Gastroesophageal sphincter (tissue), 4 donors: ENCODE measurements around the gene LRRC75A. TPM values are rescaled to one million over a fixed set of nuclear protein-coding genes. Genes with fewer than 3 reads are reported as not detected.

Experiments
- ATAC-seq: fragments of 150-250 bp; one replicate; pipeline ENCODE4 v1.9.1; 2016; ENCODE audit warnings: mild to moderate bottlenecking, moderate library complexity
- H3K27ac ChIP-seq, 4 donors: fragments of 200-600 bp; sonication (generic) in 3 of 4; 1 replicate in 3 of 4; 2 replicates in 1 of 4; pipeline ENCODE4 v1.5.1; 2016 to 2019
- H3K27me3 ChIP-seq: fragments of 200-600 bp; sonication (generic); one replicate; pipeline ENCODE4 v1.5.1; 2019
- H3K36me3 ChIP-seq, 2 donors: fragments of 200-600 bp; sonication (generic); one replicate each; pipeline ENCODE4 v1.5.1; 2019; ENCODE audit warnings: control low read depth in 1 of 2
- H3K4me1 ChIP-seq, 3 donors: fragments of 200-600 bp; sonication (generic); 1 replicate in 2 of 3; 2 replicates in 1 of 3; pipeline ENCODE4 v1.5.1; 2016 to 2019; ENCODE audit warnings: control low read depth in 2 of 3
- H3K4me3 ChIP-seq, 2 donors: fragments of 200-600 bp; sonication (generic); one replicate each; pipeline ENCODE4 v1.5.1; 2019; ENCODE audit warnings: mild to moderate bottlenecking in 1 of 2, moderate library complexity in 1 of 2
- H3K9me3 ChIP-seq, 3 donors: fragments of 200-600 bp; sonication (generic); one replicate each; pipeline ENCODE4 v1.5.1; 2017 to 2019; ENCODE audit warnings: control low read depth in 2 of 3
- CTCF ChIP-seq, 4 experiments: fragments of 200-600 bp in 2 of 4; fragments of 450-650 bp in 2 of 4; sonication (generic) in 1 of 4; IDR thresholded peaks; one replicate each; pipeline ENCODE4 v1.5.1; 2017 to 2019; ENCODE audit warnings: antibody characterized with exemption in 4 of 4, mild to moderate bottlenecking in 2 of 4, moderate library complexity in 2 of 4
- EP300 ChIP-seq: sonication (generic); formaldehyde crosslinking; IDR thresholded peaks from one replicate; pipeline ENCODE4 v1.6.1; 2017; ENCODE audit warnings: antibody characterized with exemption, mild to moderate bottlenecking
- POLR2A ChIP-seq, 2 donors: fragments of 450-650 bp; IDR thresholded peaks; one replicate each; pipeline ENCODE4 v1.6.1; 2017; ENCODE audit warnings: antibody characterized with exemption in 2 of 2, mild to moderate bottlenecking in 2 of 2, moderate library complexity in 1 of 2
- POLR2AphosphoS5 ChIP-seq: sonication (generic); formaldehyde crosslinking; IDR thresholded peaks from one replicate; pipeline ENCODE4 v1.6.1; 2017; ENCODE audit warnings: antibody characterized with exemption
- WGBS, 2 donors: methylation state at CpG; one replicate each; pipeline ENCODE4 v1.1.5; 2018; ENCODE audit warnings: low coverage in 1 of 2; 5-methylcytosine and 5-hydroxymethylcytosine counted together
- total RNA-seq, 4 donors: library from RNA; depleted of rRNA; stranded (reverse); fragments of >200 nt; gene quantifications; one replicate each; pipeline ENCODE4 v1.1.0, GENCODE V29; 2016

The LRRC75A gene
- total RNA-seq, 4 donors from 2014 or later, result 0.94 to 4.0 (median 2.3) TPM

DNA sequence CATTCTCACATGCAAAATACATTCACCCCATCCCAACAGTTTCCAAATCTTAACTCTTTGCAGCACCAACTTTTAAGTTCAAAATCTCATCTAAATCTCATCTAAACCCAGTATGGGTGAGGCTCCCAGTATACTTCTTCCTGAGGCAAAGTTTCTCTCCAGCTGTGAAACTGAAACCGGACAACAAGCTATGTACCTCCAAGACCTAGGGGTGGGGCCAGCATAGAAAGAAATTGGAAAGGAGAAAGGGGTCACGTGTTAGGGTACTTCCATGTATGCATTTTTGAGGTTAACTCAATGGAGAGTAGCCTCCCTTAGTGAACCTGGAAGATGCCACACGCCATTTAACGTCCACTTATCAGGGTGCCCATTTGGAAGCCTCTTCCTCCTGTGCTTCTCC, 23.9 kb upstream of the LRRC75A start:
- WGBS, 2 donors, result 84 to 100% methylated on average over 1 to 3 of the region's 4 CpGs
- peaks cover 0 to 13% (median 0%) of the 10 kb centered on the region in 3 donors for H3K4me1 ChIP-seq
- H3K36me3 ChIP-seq, result no peaks in the 10 kb centered on the region
- no peaks in the 10 kb centered on the region for H3K9me3 ChIP-seq
- no peak overlapping the region for H3K4me3 ChIP-seq
- no peak for TF ChIP-seq POLR2AphosphoS5
- TF ChIP-seq CTCF (IDR thresholded peaks at IDR 0.05), result no peak
- no peak for TF ChIP-seq EP300
- TF ChIP-seq POLR2A (IDR thresholded peaks at IDR 0.05), result no peak
- no peak overlapping the region for H3K27ac ChIP-seq
- H3K27me3 ChIP-seq, result peaks cover 20% of the 10 kb centered on the region
- ATAC-seq, result no peak

DNA sequence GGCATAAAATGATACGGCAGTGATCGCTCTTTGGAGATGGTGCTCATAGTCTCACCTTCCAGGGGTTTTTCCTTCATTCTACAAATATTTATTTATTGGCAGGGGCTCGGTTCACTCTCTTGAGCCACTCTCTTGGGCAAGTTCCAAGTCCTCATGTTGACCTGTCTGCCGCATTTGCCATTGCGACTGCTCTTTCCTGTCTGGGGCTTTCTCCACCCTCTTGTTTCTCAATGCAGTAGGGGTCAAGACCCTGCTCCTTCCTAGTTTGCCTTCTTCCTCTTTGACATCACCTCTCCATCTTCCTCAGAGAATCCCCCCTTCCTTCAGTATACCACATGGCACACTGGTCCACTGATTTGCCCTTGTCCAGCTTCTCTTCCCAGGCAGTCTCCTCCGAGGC, 21.9 kb upstream of the LRRC75A start:
- no peak overlapping the region for H3K4me3 ChIP-seq
- H3K27me3 ChIP-seq, result peaks cover 15% of the 10 kb centered on the region
- 82 to 84% methylated on average over 3 to 6 of the region's 6 CpGs for WGBS, 2 donors
- no peaks in the 10 kb centered on the region for H3K9me3 ChIP-seq
- TF ChIP-seq EP300 (no peak), POLR2AphosphoS5 (no peak), POLR2A (IDR thresholded peaks at IDR 0.05) (no peak), CTCF (IDR thresholded peaks at IDR 0.05) (no peak)
- peaks cover 0 to 12% (median 0%) of the 10 kb centered on the region in 3 donors for H3K4me1 ChIP-seq
- no peak for ATAC-seq
- H3K27ac ChIP-seq, result no peak overlapping the region
- H3K36me3 ChIP-seq, result no peaks in the 10 kb centered on the region

- H3K27me3 ChIP-seq, result peaks cover under 1% of the 10 kb centered on the region
- H3K9me3 ChIP-seq, result no peaks in the 10 kb centered on the region
- no peak for ATAC-seq
- TF ChIP-seq POLR2AphosphoS5 (no peak), CTCF (IDR thresholded peaks at IDR 0.05) (no peak), POLR2A (IDR thresholded peaks at IDR 0.05) (no peak), EP300 (no peak)
- no peaks in the 10 kb centered on the region for H3K36me3 ChIP-seq
- peaks cover 0 to 8% (median 0%) of the 10 kb centered on the region in 3 donors for H3K4me1 ChIP-seq
- 48 to 75% methylated on average over 1 to 3 of the region's 4 CpGs for WGBS, 2 donors
- no peak overlapping the region for H3K4me3 ChIP-seq
- no peak overlapping the region for H3K27ac ChIP-seq
Measured at GRCh38 chr17:16512011-16512410, 20.0 kb upstream of the LRRC75A start.

DNA sequence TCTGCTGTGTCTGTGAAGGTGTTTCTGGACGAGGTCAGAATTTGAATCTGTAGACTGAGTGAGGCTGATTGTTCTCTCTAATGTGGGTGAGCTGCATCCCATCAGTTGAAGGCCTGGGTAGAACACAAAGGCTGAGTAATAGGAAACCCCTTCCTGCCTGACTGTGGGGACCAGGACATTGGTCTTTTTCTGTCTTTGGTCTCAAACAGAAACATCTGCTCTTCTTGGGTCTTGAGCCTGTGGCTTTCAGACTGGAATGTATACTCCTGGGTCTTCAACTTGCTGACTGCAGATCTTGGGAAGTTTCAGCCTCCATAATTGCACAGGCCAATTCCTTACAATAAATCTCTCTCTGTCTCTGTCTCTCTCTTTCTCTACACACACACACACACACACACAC, 19.6 kb upstream of the LRRC75A start:
- H3K27me3 ChIP-seq, result no peaks in the 10 kb centered on the region
- no peaks in the 10 kb centered on the region for H3K9me3 ChIP-seq
- H3K4me1 ChIP-seq, result peaks cover 0 to 4% (median 0%) of the 10 kb centered on the region in 3 donors
- H3K36me3 ChIP-seq, result no peaks in the 10 kb centered on the region
- H3K4me3 ChIP-seq, result no peak overlapping the region
- no peak overlapping the region for H3K27ac ChIP-seq
- TF ChIP-seq EP300, result no peak
- TF ChIP-seq POLR2A (IDR thresholded peaks at IDR 0.05), result no peak
- TF ChIP-seq CTCF (IDR thresholded peaks at IDR 0.05), result no peak
- no peak for TF ChIP-seq POLR2AphosphoS5
- 86% methylated on average over 1 of the region's 1 CpG; no CpG with 5 or more reads in 1 of the 2 donors for WGBS, 2 donors
- no peak for ATAC-seq

GRCh38 chr17:16507918-16508533, 16.0 kb upstream of the LRRC75A start:
- Histone ChIP-seq H3K9me3 (no peaks in the 10 kb centered on the region), H3K27ac (no peak overlapping the region), H3K27me3 (no peaks in the 10 kb centered on the region), H3K4me3 (no peak overlapping the region), H3K36me3 (no peaks in the 10 kb centered on the region), H3K4me1 (no peaks in the 10 kb centered on the region)
- 50 to 72% methylated on average over 3 to 8 of the region's 8 CpGs for WGBS, 2 donors
- ATAC-seq, result no peak
- TF ChIP-seq CTCF (IDR thresholded peaks at IDR 0.05), result no peak
- TF ChIP-seq POLR2A (IDR thresholded peaks at IDR 0.05), result no peak
- TF ChIP-seq EP300, result no peak
- no peak for TF ChIP-seq POLR2AphosphoS5
